Neural progenitor cell (in vitro differentiated cells): ENCODE data around the gene ETV6. TPM values are rescaled to one million over a fixed set of nuclear protein-coding genes. Genes with fewer than 3 reads are reported as not detected.

Source experiments
- DNase-seq: peaks from one replicate; pipeline ENCODE4 v3.0.0-alpha.2; 2016; ENCODE audit warnings: low spot score
- H2AFZ ChIP-seq: fragments of 200-600 bp; sonication (generic); replicated peaks from 2 replicates; pipeline ENCODE4 v1.6.1; 2016; ENCODE audit warnings: antibody characterized with exemption
- H3F3A ChIP-seq: fragments of 200-600 bp; sonication (generic); 2 replicates; pipeline ENCODE4 v1.6.1; 2016; ENCODE audit warnings: antibody characterized with exemption, low read depth
- H3K27ac ChIP-seq: fragments of 200-600 bp; sonication (generic); 2 replicates; pipeline ENCODE4 v1.5.1; 2016; ENCODE audit warnings: mild to moderate bottlenecking
- H3K27me3 ChIP-seq: fragments of 200-600 bp; sonication (generic); 2 replicates; pipeline ENCODE4 v1.6.1; 2016; ENCODE audit warnings: mild to moderate bottlenecking, moderate library complexity
- H3K36me3 ChIP-seq: fragments of 200-600 bp; sonication (generic); 2 replicates; pipeline ENCODE4 v1.5.1; 2016
- H3K4me1 ChIP-seq: fragments of 200-600 bp; sonication (generic); 2 replicates; pipeline ENCODE4 v1.6.1; 2016; ENCODE audit warnings: mixed run types
- H3K4me2 ChIP-seq: fragments of 200-600 bp; sonication (generic); 2 replicates; pipeline ENCODE4 v1.6.1; 2016
- H3K4me3 ChIP-seq: fragments of 200-600 bp; sonication (generic); 2 replicates; pipeline ENCODE4 v1.5.1; 2016
- H3K79me2 ChIP-seq: fragments of 200-600 bp; sonication (generic); 2 replicates; pipeline ENCODE4 v1.6.1; 2016; ENCODE audit warnings: low read depth
- H3K9ac ChIP-seq: fragments of 200-600 bp; sonication (generic); 2 replicates; pipeline ENCODE4 v1.6.1; 2016
- H3K9me3 ChIP-seq: fragments of 200-600 bp; sonication (generic); 2 replicates; pipeline ENCODE4 v1.5.1; 2016; ENCODE audit warnings: low read depth
- H4K20me1 ChIP-seq: fragments of 200-600 bp; sonication (generic); 2 replicates; pipeline ENCODE4 v1.6.1; 2016; ENCODE audit warnings: low read depth
- H3K27ac Mint-ChIP-seq: 3 replicates; pipeline ENCODE4 v1.8.0; 2021; ENCODE audit warnings: mixed read lengths
- H3K27me3 Mint-ChIP-seq: 2 replicates; pipeline ENCODE4 v1.8.0; 2022; ENCODE audit warnings: low read depth, mild to moderate bottlenecking, inconsistent platforms, moderate library complexity, mixed read lengths; ENCODE audit not compliant: insufficient read depth
- H3K36me3 Mint-ChIP-seq: 3 replicates; pipeline ENCODE4 v1.8.0; 2021; ENCODE audit warnings: mixed read lengths
- H3K4me1 Mint-ChIP-seq: 3 replicates; pipeline ENCODE4 v1.8.0; 2021; ENCODE audit warnings: mixed read lengths
- H3K4me3 Mint-ChIP-seq: 3 replicates; pipeline ENCODE4 v1.8.0; 2021; ENCODE audit warnings: mild to moderate bottlenecking, moderate library complexity, mixed read lengths
- H3K9me3 Mint-ChIP-seq: 3 replicates; pipeline ENCODE4 v1.8.0; 2020; ENCODE audit warnings: mixed read lengths
- CTCF ChIP-seq: fragments of 200-600 bp; sonication (generic); IDR thresholded peaks from 2 replicates; pipeline ENCODE4 v1.5.1; 2017; ENCODE audit warnings: antibody characterized with exemption, mild to moderate bottlenecking
- EZH2 ChIP-seq: fragments of 200-600 bp; sonication (generic); IDR thresholded peaks from 2 replicates; pipeline ENCODE4 v1.6.1; 2017; ENCODE audit warnings: antibody characterized with exemption, mild to moderate bottlenecking, moderate library complexity
- EZH2phosphoT487 ChIP-seq: fragments of 200-600 bp; sonication (generic); IDR thresholded peaks from 2 replicates; pipeline ENCODE4 v1.6.1; 2017; ENCODE audit warnings: antibody characterized with exemption
- total RNA-seq: library from RNA; depleted of rRNA; stranded (reverse); fragments of >200 nt; gene quantifications from 2 replicates; pipeline ENCODE4 v1.2.3, GENCODE V29; 2015; ENCODE audit warnings: low replicate concordance

Gene ETV6
- total RNA-seq, 1 donor from 2014 or later = 6.2 TPM

GRCh38 chr12:11618046-11618445 is 31.4 kb upstream of the ETV6 start:
- TF ChIP-seq EZH2phosphoT487 (no peak), EZH2 (no peak), CTCF (no peak)
- Histone ChIP-seq H3K27ac (no peak overlapping the region), H2AFZ (no peak overlapping the region), H3K4me1 (peaks cover 6% of the 10 kb centered on the region), H3K4me3 (no peak overlapping the region), H3K79me2 (no peaks in the 10 kb centered on the region), H3K9me3 (no peaks in the 10 kb centered on the region), H3K36me3 (no peaks in the 10 kb centered on the region), H3K4me2 (no peak overlapping the region), H4K20me1 (no peaks in the 10 kb centered on the region), H3K27me3 (no peaks in the 10 kb centered on the region), H3F3A (peaks cover 5% of the 10 kb centered on the region), H3K9ac (no peak overlapping the region)
- DNase-seq = no peak
- H3K4me1 Mint-ChIP-seq = no peaks in the 10 kb centered on the region
- no peaks in the 10 kb centered on the region for H3K36me3 Mint-ChIP-seq
- H3K4me3 Mint-ChIP-seq = no peak overlapping the region
- no peak overlapping the region for H3K27ac Mint-ChIP-seq
- no peaks in the 10 kb centered on the region for H3K9me3 Mint-ChIP-seq
- H3K27me3 Mint-ChIP-seq = peaks cover 9% of the 10 kb centered on the region

DNA sequence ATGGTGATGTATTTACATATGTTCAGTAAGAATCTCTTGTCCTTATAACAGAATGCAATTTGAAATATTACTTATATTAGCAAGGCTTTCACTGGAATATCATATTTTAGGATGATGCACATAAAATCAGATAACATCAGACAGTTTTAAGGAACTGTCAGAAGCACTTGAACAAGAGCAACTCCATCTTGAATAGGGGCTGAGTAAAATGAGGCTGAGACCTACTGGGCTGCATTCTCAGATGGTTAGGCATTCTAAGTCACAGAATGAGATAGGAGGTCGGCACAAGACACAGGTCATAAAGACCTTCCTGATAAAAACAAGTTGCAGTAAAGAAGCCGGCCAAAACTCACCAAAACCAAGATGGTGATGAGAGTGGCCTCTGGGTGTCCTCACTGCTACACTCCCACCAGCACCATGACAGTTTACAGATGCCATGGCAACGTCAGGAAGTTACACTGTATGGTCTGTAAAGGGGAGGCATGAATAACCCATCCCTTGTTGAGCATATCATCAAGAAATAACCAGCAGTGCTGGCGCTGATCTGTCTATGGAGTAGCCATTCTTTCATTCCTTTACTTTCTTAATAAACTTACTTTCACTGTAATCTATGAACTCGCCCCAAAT is 27.6 kb upstream of the ETV6 start:
- no peaks in the 10 kb centered on the region for H3K4me1 Mint-ChIP-seq
- no peak overlapping the region for H3K27ac Mint-ChIP-seq
- Histone ChIP-seq H3K36me3 (no peaks in the 10 kb centered on the region), H3K4me3 (no peak overlapping the region), H4K20me1 (no peaks in the 10 kb centered on the region), H3K4me2 (no peak overlapping the region), H2AFZ (no peak overlapping the region), H3K79me2 (no peaks in the 10 kb centered on the region), H3K27ac (no peak overlapping the region), H3F3A (peaks cover 5% of the 10 kb centered on the region), H3K9ac (no peak overlapping the region), H3K4me1 (peaks cover 7% of the 10 kb centered on the region), H3K9me3 (no peaks in the 10 kb centered on the region), H3K27me3 (no peaks in the 10 kb centered on the region)
- H3K4me3 Mint-ChIP-seq = no peak overlapping the region
- peaks cover 2% of the 10 kb centered on the region for H3K9me3 Mint-ChIP-seq
- DNase-seq = no peak
- no peaks in the 10 kb centered on the region for H3K36me3 Mint-ChIP-seq
- H3K27me3 Mint-ChIP-seq = no peaks in the 10 kb centered on the region
- TF ChIP-seq EZH2 = no peak
- TF ChIP-seq EZH2phosphoT487 = no peak
- TF ChIP-seq CTCF = peak; percentile 38

GRCh38 chr12:11622876-11623281 is 26.6 kb upstream of the ETV6 start:
- no peak overlapping the region for H3K4me2 ChIP-seq
- no peaks in the 10 kb centered on the region for H3K27me3 Mint-ChIP-seq
- H3K27ac ChIP-seq = no peak overlapping the region

More at GRCh38 chr12:11622876-11623281, 26.6 kb upstream of the ETV6 start:
- peaks cover 7% of the 10 kb centered on the region for H3K4me1 ChIP-seq
- DNase-seq = no peak
- Mint-ChIP-seq H3K9me3 (peaks cover 2% of the 10 kb centered on the region), H3K36me3 (no peaks in the 10 kb centered on the region), H3K4me3 (no peak overlapping the region), H3K4me1 (no peaks in the 10 kb centered on the region), H3K27ac (no peak overlapping the region)
- H2AFZ ChIP-seq = no peak overlapping the region
- H3F3A ChIP-seq = peaks cover 5% of the 10 kb centered on the region
- no peak for TF ChIP-seq EZH2phosphoT487
- peak; percentile 32 for TF ChIP-seq CTCF
- H3K9ac ChIP-seq = no peak overlapping the region
- no peaks in the 10 kb centered on the region for H3K9me3 ChIP-seq
- no peak overlapping the region for H3K4me3 ChIP-seq
- no peaks in the 10 kb centered on the region for H3K36me3 ChIP-seq
- no peaks in the 10 kb centered on the region for H3K79me2 ChIP-seq
- no peaks in the 10 kb centered on the region for H4K20me1 ChIP-seq
- no peaks in the 10 kb centered on the region for H3K27me3 ChIP-seq
